Coronary artery (tissue), 2 donors: ENCODE results near the gene CHTF8.

ENCODE experiments used
- DNase-seq: peaks from one replicate; pipeline ENCODE4 v3.0.0-alpha.2; 2017; ENCODE audit warnings: low spot score
- H3K27ac ChIP-seq, 2 donors: fragments of 200-600 bp; sonication (generic); one replicate each; pipeline ENCODE4 v1.5.1; 2016 to 2019
- H3K4me3 ChIP-seq: fragments of 200-600 bp; sonication (generic); 2 replicates; pipeline ENCODE4 v1.5.1; 2016; ENCODE audit warnings: mild to moderate bottlenecking, moderate library complexity
- CTCF ChIP-seq: fragments of 200-600 bp; sonication (generic); IDR thresholded peaks from one replicate; pipeline ENCODE4 v1.5.1; 2019; ENCODE audit warnings: antibody characterized with exemption

The CHTF8 gene

GRCh38 chr16:69111216-69111875 is 21.0 kb downstream of the CHTF8 start:
- DNase-seq, result no peak
- H3K27ac ChIP-seq, result no peak overlapping the region

GRCh38 chr16:69110406-69110805 is 22.0 kb downstream of the CHTF8 start:
- Histone ChIP-seq H3K27ac (no peak overlapping the region), H3K4me3 (no peak overlapping the region)
- DNase-seq, result no peak

More at GRCh38 chr16:69111216-69111875, 21.0 kb downstream of the CHTF8 start:
- no peak for TF ChIP-seq CTCF
- no peak overlapping the region for H3K4me3 ChIP-seq

GRCh38 chr16:69109486-69110270 is 22.7 kb downstream of the CHTF8 start:
- no peak overlapping the region for H3K4me3 ChIP-seq
- H3K27ac ChIP-seq, result no peak overlapping the region
- TF ChIP-seq CTCF, result no peak
- DNase-seq, result no peak

More at GRCh38 chr16:69110406-69110805, 22.0 kb downstream of the CHTF8 start:
- no peak for TF ChIP-seq CTCF

GRCh38 chr16:69108905-69109252 is 23.5 kb downstream of the CHTF8 start:
- no peak for DNase-seq
- no peak overlapping the region for H3K4me3 ChIP-seq
- no peak overlapping the region for H3K27ac ChIP-seq
- TF ChIP-seq CTCF, result no peak

GRCh38 chr16:69108064-69108904 is 24.1 kb downstream of the CHTF8 start:
- DNase-seq, result no peak
- no peak for TF ChIP-seq CTCF
- Histone ChIP-seq H3K27ac (no peak overlapping the region), H3K4me3 (peak overlapping the region; percentile 65)

GRCh38 chr16:69107316-69107962 is 24.9 kb downstream of the CHTF8 start:
- no peak for TF ChIP-seq CTCF
- Histone ChIP-seq H3K4me3 (peak overlapping the region; percentile 65), H3K27ac (no peak overlapping the region)
- no peak for DNase-seq
